ENCODE measurements around the gene DLGAP1.

DNA sequence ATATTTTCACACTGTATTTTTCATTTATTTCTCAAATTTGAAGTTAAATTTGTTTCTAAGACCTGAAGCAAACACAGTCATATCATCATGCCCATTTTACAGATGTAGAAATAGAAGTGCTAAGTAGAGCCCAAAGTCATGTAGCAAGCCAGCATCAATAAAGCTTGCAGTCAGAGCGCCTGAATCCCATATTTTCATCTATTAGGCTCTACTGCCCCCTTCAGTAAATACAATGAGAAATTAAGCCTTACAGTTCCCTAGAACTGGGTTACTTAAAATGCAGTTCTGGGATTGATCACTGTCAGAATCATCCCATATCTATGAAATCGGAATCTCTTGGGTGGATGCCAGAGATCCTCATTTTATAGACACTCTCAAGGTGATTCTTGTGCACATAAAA is 585.3 kb downstream of the DLGAP1 start:
- no peak for TF ChIP-seq HDAC2 (CRISPR knock-in tag; IDR thresholded peaks at IDR 0.05)
- TF ChIP-seq ZNF598 (CRISPR knock-in tag; IDR thresholded peaks at IDR 0.05; ENCODE audit: borderline replicate concordance), result no peak

Data from HepG2 (cell line).